ENCODE results near the gene GFOD1. TPM values are rescaled to one million over a fixed set of nuclear protein-coding genes. Genes with fewer than 3 reads are reported as not detected.

Gene GFOD1
- total and polyA plus RNA-seq, 10 of the 15 experiments (the other 5 are each of a cell fraction or from before 2014, with no cell fraction given): 6.5 to 41.4 (median 16.0) TPM

DNA sequence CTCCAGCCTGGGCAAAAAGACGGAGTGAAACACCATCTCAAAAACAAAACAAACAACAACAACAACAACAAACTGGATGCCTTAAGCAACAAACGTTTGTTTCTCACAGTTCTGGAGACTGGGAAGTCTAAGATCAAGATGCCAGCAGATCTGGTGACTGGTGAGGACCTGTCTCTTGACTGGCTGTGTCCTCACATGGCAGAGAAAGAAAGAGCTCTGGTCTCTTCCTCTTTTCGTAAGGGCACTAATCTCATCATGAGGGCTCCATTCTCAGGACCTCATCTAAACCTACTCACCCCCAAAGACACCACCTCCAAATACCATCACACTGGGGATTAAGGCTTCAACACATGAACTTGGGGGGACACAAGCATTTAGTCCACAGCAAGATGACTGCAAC lies 13.5 kb upstream of the GFOD1 start:
- POLR2A ChIA-PET: no interaction called here

DNA sequence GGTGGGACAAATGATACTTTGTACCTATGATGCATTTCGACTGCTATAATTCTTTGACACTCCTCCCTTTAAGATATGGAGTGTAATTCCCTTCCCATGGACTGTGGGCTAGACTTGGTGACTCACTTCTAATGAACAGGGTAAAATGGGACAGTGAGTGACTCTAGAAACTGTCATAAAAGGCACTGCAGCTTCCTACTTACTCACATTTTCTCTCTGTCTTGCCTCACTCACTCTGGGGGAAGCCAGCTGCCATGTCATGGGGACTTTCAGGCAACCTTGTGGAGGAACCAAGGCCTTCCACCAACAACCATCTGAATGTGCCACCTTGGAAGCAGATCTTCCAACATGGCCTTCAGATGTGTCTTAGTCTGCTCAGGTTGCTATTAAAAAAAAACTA lies 12.9 kb upstream of the GFOD1 start:
- SMC1A ChIA-PET (ENCODE audit: uncharacterized antibody, unreplicated experiment): interaction anchor here (1.0 kb wide), 1 partner anchor 71 kb away, joined by 3 read pairs; no protein-coding TSS in a partner anchor
- 44% methylated on average over 1 of the region's 1 CpG for WGBS (ENCODE audit: insufficient coverage, insufficient replicate concordance, low lambda C conversion rate, missing lambda C conversion rate)
- no peak overlapping the region for H3K27ac ChIP-seq (ENCODE audit: control insufficient read depth, insufficient read depth)
- H3K9me3 ChIP-seq (replicated peaks; ENCODE audit: control insufficient read depth, insufficient read depth, low read length): no peaks in the 10 kb centered on the region
- H3K4me1 ChIP-seq (ENCODE audit: control insufficient read depth, insufficient read depth, low read length): peaks cover 3% of the 10 kb centered on the region; the same call in 1 of the 2 replicates
- H3K36me3 ChIP-seq (ENCODE audit: control insufficient read depth in 2 of 2, insufficient read depth in 2 of 2, low read length in 1 of 2): no peaks in the 10 kb centered on the region
- intact Hi-C loops (cut with micrococcal nuclease; ENCODE audit: unreplicated experiment): no loop called here
- no peak overlapping the region for H2AFZ ChIP-seq (ENCODE audit: control insufficient read depth, low read depth, low read length)
- CTCF ChIA-PET: interaction anchor here (0.5 to 1.4 kb wide), 2 partner anchors 38 to 545 kb away, joined by 3 to 4 read pairs; no protein-coding TSS in a partner anchor
- DNase-seq (ENCODE audit: low read depth, low spot score) (no peak), FAIRE-seq (no peak), ATAC-seq (no peak)
- H3K9ac ChIP-seq (ENCODE audit: control insufficient read depth, insufficient read depth, low read length): no peak overlapping the region
- H3K4me3 ChIP-seq: no peak overlapping the region
- TF ChIP-seq, protein P1, sequence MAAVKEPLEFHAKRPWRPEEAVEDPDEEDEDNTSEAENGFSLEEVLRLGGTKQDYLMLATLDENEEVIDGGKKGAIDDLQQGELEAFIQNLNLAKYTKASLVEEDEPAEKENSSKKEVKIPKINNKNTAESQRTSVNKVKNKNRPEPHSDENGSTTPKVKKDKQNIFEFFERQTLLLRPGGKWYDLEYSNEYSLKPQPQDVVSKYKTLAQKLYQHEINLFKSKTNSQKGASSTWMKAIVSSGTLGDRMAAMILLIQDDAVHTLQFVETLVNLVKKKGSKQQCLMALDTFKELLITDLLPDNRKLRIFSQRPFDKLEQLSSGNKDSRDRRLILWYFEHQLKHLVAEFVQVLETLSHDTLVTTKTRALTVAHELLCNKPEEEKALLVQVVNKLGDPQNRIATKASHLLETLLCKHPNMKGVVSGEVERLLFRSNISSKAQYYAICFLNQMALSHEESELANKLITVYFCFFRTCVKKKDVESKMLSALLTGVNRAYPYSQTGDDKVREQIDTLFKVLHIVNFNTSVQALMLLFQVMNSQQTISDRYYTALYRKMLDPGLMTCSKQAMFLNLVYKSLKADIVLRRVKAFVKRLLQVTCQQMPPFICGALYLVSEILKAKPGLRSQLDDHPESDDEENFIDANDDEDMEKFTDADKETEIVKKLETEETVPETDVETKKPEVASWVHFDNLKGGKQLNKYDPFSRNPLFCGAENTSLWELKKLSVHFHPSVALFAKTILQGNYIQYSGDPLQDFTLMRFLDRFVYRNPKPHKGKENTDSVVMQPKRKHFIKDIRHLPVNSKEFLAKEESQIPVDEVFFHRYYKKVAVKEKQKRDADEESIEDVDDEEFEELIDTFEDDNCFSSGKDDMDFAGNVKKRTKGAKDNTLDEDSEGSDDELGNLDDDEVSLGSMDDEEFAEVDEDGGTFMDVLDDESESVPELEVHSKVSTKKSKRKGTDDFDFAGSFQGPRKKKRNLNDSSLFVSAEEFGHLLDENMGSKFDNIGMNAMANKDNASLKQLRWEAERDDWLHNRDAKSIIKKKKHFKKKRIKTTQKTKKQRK (IDR thresholded peaks at IDR 0.05; ENCODE audit: low read depth, low read length): no peak
- TF ChIP-seq, protein P2, sequence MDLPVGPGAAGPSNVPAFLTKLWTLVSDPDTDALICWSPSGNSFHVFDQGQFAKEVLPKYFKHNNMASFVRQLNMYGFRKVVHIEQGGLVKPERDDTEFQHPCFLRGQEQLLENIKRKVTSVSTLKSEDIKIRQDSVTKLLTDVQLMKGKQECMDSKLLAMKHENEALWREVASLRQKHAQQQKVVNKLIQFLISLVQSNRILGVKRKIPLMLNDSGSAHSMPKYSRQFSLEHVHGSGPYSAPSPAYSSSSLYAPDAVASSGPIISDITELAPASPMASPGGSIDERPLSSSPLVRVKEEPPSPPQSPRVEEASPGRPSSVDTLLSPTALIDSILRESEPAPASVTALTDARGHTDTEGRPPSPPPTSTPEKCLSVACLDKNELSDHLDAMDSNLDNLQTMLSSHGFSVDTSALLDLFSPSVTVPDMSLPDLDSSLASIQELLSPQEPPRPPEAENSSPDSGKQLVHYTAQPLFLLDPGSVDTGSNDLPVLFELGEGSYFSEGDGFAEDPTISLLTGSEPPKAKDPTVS (IDR thresholded peaks at IDR 0.05; ENCODE audit: low read depth, low read length): no peak
- TF ChIP-seq CREB1 (IDR thresholded peaks at IDR 0.05; ENCODE audit: low read depth) (no peak), NBN (IDR thresholded peaks at IDR 0.05) (no peak), MYB (IDR thresholded peaks at IDR 0.05; ENCODE audit: borderline replicate concordance, low read depth, low read length) (no peak)
- H4K20me1 ChIP-seq (ENCODE audit: control insufficient read depth, insufficient read depth): no peaks in the 10 kb centered on the region
- RAD21 ChIA-PET (ENCODE audit: unreplicated experiment): no interaction called here
- H3K4me2 ChIP-seq (ENCODE audit: control insufficient read depth, insufficient read depth): no peak overlapping the region
- no TSS peak for BruUV-seq (replicated peaks)
- in situ Hi-C loops (cut with MboI): no loop called here
- H3K79me2 ChIP-seq (ENCODE audit: control insufficient read depth, insufficient read depth, low read length): no peaks in the 10 kb centered on the region
- POLR2A ChIA-PET: no interaction called here
- H3K27me3 ChIP-seq (replicated peaks in 1 of 2; ENCODE audit: control insufficient read depth in 2 of 2, insufficient read depth in 2 of 2, low read length in 1 of 2): no peaks in the 10 kb centered on the region

More for the DNA sequence above, 13.5 kb upstream of the GFOD1 start:
- H3K79me2 ChIP-seq (ENCODE audit: control insufficient read depth, insufficient read depth, low read length): no peaks in the 10 kb centered on the region
- SMC1A ChIA-PET (ENCODE audit: uncharacterized antibody, unreplicated experiment): interaction anchor here (1.0 kb wide), 1 partner anchor 72 kb away, joined by 3 read pairs; no protein-coding TSS in a partner anchor
- CTCF ChIA-PET: interaction anchor here (0.5 to 1.4 kb wide), 2 partner anchors 37 to 544 kb away, joined by 3 to 4 read pairs; no protein-coding TSS in a partner anchor
- H3K4me3 ChIP-seq: no peak overlapping the region
- no peak overlapping the region for H3K4me2 ChIP-seq (ENCODE audit: control insufficient read depth, insufficient read depth)
- H3K9ac ChIP-seq (ENCODE audit: control insufficient read depth, insufficient read depth, low read length): no peak overlapping the region
- no peaks in the 10 kb centered on the region for H3K27me3 ChIP-seq (replicated peaks in 1 of 2; ENCODE audit: control insufficient read depth in 2 of 2, insufficient read depth in 2 of 2, low read length in 1 of 2)
- no peak overlapping the region for H3K27ac ChIP-seq (ENCODE audit: control insufficient read depth, insufficient read depth)
- no peak for ATAC-seq
- 33% methylated on average over 3 of the region's 3 CpGs for WGBS (ENCODE audit: insufficient coverage, insufficient replicate concordance, low lambda C conversion rate, missing lambda C conversion rate)
- no peak overlapping the region for H2AFZ ChIP-seq (ENCODE audit: control insufficient read depth, low read depth, low read length)
- no TSS peak for BruUV-seq (replicated peaks)
- intact Hi-C loops (cut with micrococcal nuclease; ENCODE audit: unreplicated experiment): no loop called here
- in situ Hi-C loops (cut with MboI): no loop called here
- FAIRE-seq: no peak
- RAD21 ChIA-PET (ENCODE audit: unreplicated experiment): no interaction called here
- no peak for TF ChIP-seq YY1 (IDR thresholded peaks at IDR 0.05; ENCODE audit: low read depth, low read length)
- TF ChIP-seq, protein P3, sequence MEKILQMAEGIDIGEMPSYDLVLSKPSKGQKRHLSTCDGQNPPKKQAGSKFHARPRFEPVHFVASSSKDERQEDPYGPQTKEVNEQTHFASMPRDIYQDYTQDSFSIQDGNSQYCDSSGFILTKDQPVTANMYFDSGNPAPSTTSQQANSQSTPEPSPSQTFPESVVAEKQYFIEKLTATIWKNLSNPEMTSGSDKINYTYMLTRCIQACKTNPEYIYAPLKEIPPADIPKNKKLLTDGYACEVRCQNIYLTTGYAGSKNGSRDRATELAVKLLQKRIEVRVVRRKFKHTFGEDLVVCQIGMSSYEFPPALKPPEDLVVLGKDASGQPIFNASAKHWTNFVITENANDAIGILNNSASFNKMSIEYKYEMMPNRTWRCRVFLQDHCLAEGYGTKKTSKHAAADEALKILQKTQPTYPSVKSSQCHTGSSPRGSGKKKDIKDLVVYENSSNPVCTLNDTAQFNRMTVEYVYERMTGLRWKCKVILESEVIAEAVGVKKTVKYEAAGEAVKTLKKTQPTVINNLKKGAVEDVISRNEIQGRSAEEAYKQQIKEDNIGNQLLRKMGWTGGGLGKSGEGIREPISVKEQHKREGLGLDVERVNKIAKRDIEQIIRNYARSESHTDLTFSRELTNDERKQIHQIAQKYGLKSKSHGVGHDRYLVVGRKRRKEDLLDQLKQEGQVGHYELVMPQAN (conservative IDR thresholded peaks at IDR 0.05): no peak
- H4K20me1 ChIP-seq (ENCODE audit: control insufficient read depth, insufficient read depth): no peaks in the 10 kb centered on the region
- H3K9me3 ChIP-seq (replicated peaks; ENCODE audit: control insufficient read depth, insufficient read depth, low read length): no peaks in the 10 kb centered on the region
- peaks cover 3% of the 10 kb centered on the region; the same call in 1 of the 2 replicates for H3K4me1 ChIP-seq (ENCODE audit: control insufficient read depth, insufficient read depth, low read length)
- H3K36me3 ChIP-seq (ENCODE audit: control insufficient read depth in 2 of 2, insufficient read depth in 2 of 2, low read length in 1 of 2): no peaks in the 10 kb centered on the region
- DNase-seq (ENCODE audit: low read depth, low spot score): no peak

Data from GM12878 (cell line).